K562 (cell line): ENCODE results near the gene SERPINE3. TPM values are rescaled to one million over a fixed set of nuclear protein-coding genes. Genes with fewer than 3 reads are reported as not detected.

Experiments
- ATAC-seq: fragments of 200-7000 bp; cut with Tn5 transposase; 3 replicates; pipeline ENCODE4 v1.9.1; 2020; ENCODE audit warnings: moderate library complexity
- BruUV-seq: library from RNA; stranded (reverse); fragments of 400-500 nt; replicated peaks from 2 replicates; lab custom pipeline; 2021; lab: Mats Ljungman, UMichigan
- CTCF ChIA-PET: fragments of 300-600 bp; formaldehyde crosslinking; extraction: SDS; loops from one replicate; lab custom pipeline; 2021; ENCODE audit warnings: low intra/inter-chr PET ratio; lab: Yijun Ruan, JAX
- POLR2A ChIA-PET: fragments of 300-600, 350-650 bp; sonication (Branson Sonifier 250); formaldehyde crosslinking; extraction: SDS; loops from one replicate; lab custom pipeline; 2021; ENCODE audit warnings: antibody characterized with exemption, inconsistent platforms; lab: Yijun Ruan, JAX
- DNase-seq, 4 experiments: peaks; one replicate each; pipeline versions ENCODE4 v3.0.0 to v3.0.0-alpha.2; 2011 to 2018; ENCODE audit warnings: low spot score in 3 of 4, mixed read lengths in 3 of 4; ENCODE audit errors: extremely low read depth in 1 of 4
- FAIRE-seq: peaks from 2 replicates; lab custom pipeline; 2011; peaks lifted over from hg19 to GRCh38; lab: Jason Lieb, UNC
- H2AFZ ChIP-seq: 2 replicates; pipeline ENCODE4 v1.6.0; 2011; ENCODE audit warnings: low read depth, low read length, control low read depth, inconsistent platforms
- H3K27ac ChIP-seq: fragments of 200-600 bp; 3 replicates; pipeline ENCODE4 v1.8.0; 2011; ENCODE audit warnings: low read depth, mild to moderate bottlenecking, control low read depth, inconsistent platforms, low read length, moderate library complexity, mixed read lengths; ENCODE audit errors: extremely low read depth
- H3K27me3 ChIP-seq, 2 experiments: fragments of 300-600 bp in 1 of 2; 2 replicates in 1 of 2; 3 replicates in 1 of 2; pipeline versions ENCODE4 v1.6.0 to v1.8.0; 2011; ENCODE audit warnings: inconsistent platforms in 2 of 2, low read length in 2 of 2, mild to moderate bottlenecking in 1 of 2, mixed read lengths in 1 of 2, moderate library complexity in 1 of 2; ENCODE audit not compliant: control insufficient read depth in 2 of 2, insufficient read depth in 2 of 2
- H3K36me3 ChIP-seq: fragments of 300-600 bp; 3 replicates; pipeline ENCODE4 v1.8.0; 2011; ENCODE audit warnings: mild to moderate bottlenecking, low read length, inconsistent platforms; ENCODE audit not compliant: control insufficient read depth, insufficient read depth
- H3K4me1 ChIP-seq, 2 experiments: fragments of 200-600 bp in 1 of 2; replicated peaks in 1 of 2; 2 replicates in 1 of 2; 3 replicates in 1 of 2; pipeline versions ENCODE4 v1.5.1 to v1.8.0; 2011; ENCODE audit warnings: inconsistent platforms in 2 of 2, low read length in 2 of 2, mild to moderate bottlenecking in 1 of 2, mixed read lengths in 1 of 2, moderate library complexity in 1 of 2; ENCODE audit not compliant: control insufficient read depth in 2 of 2, insufficient read depth in 2 of 2
- H3K4me2 ChIP-seq: 2 replicates; pipeline ENCODE4 v1.6.1; 2011; ENCODE audit warnings: low read length, control low read depth, inconsistent platforms, mixed read lengths; ENCODE audit not compliant: insufficient read depth
- H3K4me3 ChIP-seq: fragments of 200-600 bp; sonication (generic), shearing (Covaris generic); 2 replicates; pipeline ENCODE4 v1.5.1; 2016; ENCODE audit warnings: control low read depth, inconsistent platforms
- H3K79me2 ChIP-seq: fragments of 200-600 bp; 3 replicates; pipeline ENCODE4 v1.8.0; 2011; ENCODE audit warnings: low read length, inconsistent platforms; ENCODE audit not compliant: control insufficient read depth, insufficient read depth
- H3K9ac ChIP-seq, 2 experiments: 2 replicates each; pipeline versions ENCODE4 v1.6.0 to v1.6.1; 2011; ENCODE audit warnings: low read depth in 2 of 2, low read length in 2 of 2, control low read depth in 1 of 2, inconsistent platforms in 1 of 2, mild to moderate bottlenecking in 1 of 2, mixed read lengths in 1 of 2; ENCODE audit not compliant: insufficient read depth in 1 of 2
- H3K9me1 ChIP-seq: one replicate; pipeline ENCODE4 v1.6.0; 2011; ENCODE audit warnings: inconsistent platforms, mild to moderate bottlenecking, low read length, moderate library complexity; ENCODE audit not compliant: control insufficient read depth, insufficient read depth
- H3K9me3 ChIP-seq: replicated peaks from 2 replicates; pipeline ENCODE4 v1.5.1; 2011; ENCODE audit warnings: low read depth, low read length, inconsistent platforms; ENCODE audit not compliant: control insufficient read depth, insufficient read depth
- H4K20me1 ChIP-seq: replicated peaks from 2 replicates; pipeline ENCODE4 v1.6.1; 2011; ENCODE audit warnings: low read length, inconsistent platforms, mixed read lengths; ENCODE audit not compliant: control insufficient read depth, insufficient read depth
- ERF ChIP-seq: fragments of 450-650 bp; formaldehyde crosslinking; IDR thresholded peaks from 2 replicates; pipeline ENCODE4 v1.4.0; 2020; ENCODE audit warnings: mild to moderate bottlenecking, mixed read lengths
- FIP1L1 ChIP-seq: fragments of 200-400 bp; formaldehyde crosslinking; IDR thresholded peaks from 2 replicates; pipeline ENCODE4 v1.6.1; 2018; ENCODE audit warnings: mild to moderate bottlenecking, low read depth, low read length; ENCODE audit not compliant: poor library complexity, severe bottlenecking
- GATAD2A ChIP-seq: fragments of 450-650 bp; IDR thresholded peaks from 2 replicates; pipeline ENCODE4 v1.6.1; 2017
- KDM2B ChIP-seq: fragments of 250-450 bp; sonication (Bioruptor Pico); IDR thresholded peaks from 2 replicates; pipeline ENCODE4 v1.8.0; 2021; ENCODE audit warnings: mild to moderate bottlenecking, moderate library complexity
- MAFK ChIP-seq: IDR thresholded peaks from 2 replicates; pipeline ENCODE4 v1.6.1; 2011; ENCODE audit warnings: low read length, improper control_type of control experiment
- PHF8 ChIP-seq: fragments of 200-600 bp; sonication (generic); IDR thresholded peaks from 2 replicates; pipeline ENCODE4 v1.6.1; 2012; ENCODE audit warnings: mixed run types, mild to moderate bottlenecking, inconsistent platforms, low read length, moderate library complexity, borderline replicate concordance
- RBM14 ChIP-seq: fragments of 200-400 bp; formaldehyde crosslinking; IDR thresholded peaks from 2 replicates; pipeline ENCODE4 v1.6.1; 2018; ENCODE audit warnings: low read depth, mild to moderate bottlenecking, low read length, moderate library complexity, borderline replicate concordance; ENCODE audit not compliant: insufficient read depth
- SMARCE1 ChIP-seq: fragments of 450-650 bp; IDR thresholded peaks from 2 replicates; pipeline ENCODE4 v1.7.1; 2016; ENCODE audit warnings: mild to moderate bottlenecking
- ZNF253 ChIP-seq: fragments of 250-450 bp; sonication (Bioruptor Pico); conservative IDR thresholded peaks from 2 replicates; pipeline ENCODE4 v1.6.1; 2021; ENCODE audit warnings: mild to moderate bottlenecking
- WGBS: fragments of 100-300 bp; shearing (Covaris generic); methylation state at CpG from one replicate; pipeline ENCODE4 v1.1.6; 2016; ENCODE audit warnings: low coverage, mixed read lengths; ENCODE audit not compliant: insufficient coverage; ENCODE audit errors: missing lambda C conversion rate; 5-methylcytosine and 5-hydroxymethylcytosine counted together
- in situ Hi-C: fragments of 300-500 bp; cut with MboI; formaldehyde crosslinking; loops from 4 replicates; pipeline ENCODE4 v1.15.0; 2018; ENCODE audit warnings: inconsistent platforms, mixed read lengths
- intact Hi-C: fragments of 100-400 bp; cut with micrococcal nuclease; formaldehyde crosslinking; loops from 2 replicates; pipeline ENCODE4 v1.14.2; 2022
- polyA plus RNA-seq, 8 experiments: library from polyadenylated mRNA; depleted of rRNA in 4 of 8; stranded (reverse) in 5 of 8; unstranded in 3 of 8; fragments of >200 nt; fragmentation: Nextera tagmentation in 2 of 8; fragmentation: Illumina TruSeq in 1 of 8; extraction: Ambion mirVana in 2 of 8; extraction: Trizol in 1 of 8; gene quantifications; 2 replicates each; pipeline versions ENCODE4 v1.2.1 to v1.2.3, GENCODE V29; 2011 to 2014; ENCODE audit warnings: inconsistent platforms in 1 of 8, missing spikeins in 1 of 8
- total RNA-seq, 7 experiments: library from RNA; depleted of rRNA in 6 of 7; stranded (reverse); fragments of >200 nt in 6 of 7; fragmentation: Illumina TruSeq in 2 of 7; extraction: Trizol in 2 of 7; gene quantifications; 2 replicates each; pipeline versions ENCODE4 v1.2.1 to v1.2.3, GENCODE V29; 2011 to 2021; ENCODE audit warnings: low replicate concordance in 1 of 7
- TF ChIP-seq, protein P1 (sequence below), 2 experiments: fragments of 200-800 bp in 1 of 2; sonication (Bioruptor generic) in 1 of 2; sonication (generic) in 1 of 2; formaldehyde crosslinking in 1 of 2; IDR thresholded peaks in 1 of 2; conservative IDR thresholded peaks in 1 of 2; 2 replicates each; pipeline versions ENCODE4 v1.5.0 to v1.6.1; 2016 to 2020; ENCODE audit warnings: missing compliant biosample characterization in 1 of 2, missing genetic modification characterization in 1 of 2, missing genetic modification reagents in 1 of 2
- TF ChIP-seq, protein P2 (sequence below): fragments of 450-650 bp; formaldehyde crosslinking; IDR thresholded peaks from 2 replicates; pipeline ENCODE4 v1.4.0; 2020; ENCODE audit warnings: mild to moderate bottlenecking, mixed read lengths
- TF ChIP-seq, protein P3 (sequence below): sonication (generic); formaldehyde crosslinking; IDR thresholded peaks from 2 replicates; pipeline ENCODE4 v1.8.0; 2023; ENCODE audit warnings: missing genetic modification reagents, mild to moderate bottlenecking, borderline replicate concordance
- TF ChIP-seq, protein P4 (sequence below): fragments of 250-450 bp; sonication (Bioruptor Pico); IDR thresholded peaks from 2 replicates; pipeline ENCODE4 v1.5.0; 2020; ENCODE audit warnings: mild to moderate bottlenecking

SERPINE3 gene
- total and polyA plus RNA-seq, 9 of the 15 experiments (the other 6 are each of a cell fraction or from before 2014, with no cell fraction given) = not detected

DNA sequence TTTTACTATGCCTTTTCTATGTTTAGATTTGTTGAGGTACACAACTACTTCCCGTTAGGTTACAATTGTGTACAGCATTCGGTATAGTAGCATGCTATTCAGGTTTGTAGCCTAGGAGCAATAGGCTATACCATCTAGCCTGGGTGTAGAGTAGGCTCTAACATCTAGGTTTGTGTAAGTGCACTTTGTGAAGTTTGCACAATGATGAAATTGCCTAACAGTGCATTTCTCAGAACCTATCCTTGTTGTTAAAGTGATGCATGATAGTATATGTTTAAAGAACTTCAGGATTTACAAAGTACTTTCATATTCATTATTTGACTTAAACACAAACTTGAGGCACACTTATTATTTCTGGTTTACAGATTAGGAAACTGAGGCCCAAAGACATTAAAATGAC is 11.5 kb upstream of the SERPINE3 start:
- DNase-seq (no peak), ATAC-seq (no peak), FAIRE-seq (no peak)
- POLR2A ChIA-PET = no interaction called here
- Histone ChIP-seq H3K9ac (no peak overlapping the region), H3K9me1 (no peaks in the 10 kb centered on the region), H4K20me1 (no peaks in the 10 kb centered on the region), H3K4me1 (no peaks in the 10 kb centered on the region; a peak in 2 of 5 replicates), H3K4me2 (no peak overlapping the region), H3K4me3 (no peak overlapping the region), H2AFZ (no peak overlapping the region), H3K79me2 (no peaks in the 10 kb centered on the region), H3K9me3 (no peaks in the 10 kb centered on the region), H3K27me3 (no peaks in the 10 kb centered on the region; a peak in 2 of 5 replicates), H3K36me3 (no peaks in the 10 kb centered on the region), H3K27ac (no peak overlapping the region)
- in situ Hi-C loops = no loop called here
- no TSS peak for BruUV-seq
- 9% methylated on average over 2 of the region's 2 CpGs for WGBS
- CTCF ChIA-PET = no interaction called here
- intact Hi-C loops = no loop called here
- no peak for TF ChIP-seq RBM14
- TF ChIP-seq, protein P1, sequence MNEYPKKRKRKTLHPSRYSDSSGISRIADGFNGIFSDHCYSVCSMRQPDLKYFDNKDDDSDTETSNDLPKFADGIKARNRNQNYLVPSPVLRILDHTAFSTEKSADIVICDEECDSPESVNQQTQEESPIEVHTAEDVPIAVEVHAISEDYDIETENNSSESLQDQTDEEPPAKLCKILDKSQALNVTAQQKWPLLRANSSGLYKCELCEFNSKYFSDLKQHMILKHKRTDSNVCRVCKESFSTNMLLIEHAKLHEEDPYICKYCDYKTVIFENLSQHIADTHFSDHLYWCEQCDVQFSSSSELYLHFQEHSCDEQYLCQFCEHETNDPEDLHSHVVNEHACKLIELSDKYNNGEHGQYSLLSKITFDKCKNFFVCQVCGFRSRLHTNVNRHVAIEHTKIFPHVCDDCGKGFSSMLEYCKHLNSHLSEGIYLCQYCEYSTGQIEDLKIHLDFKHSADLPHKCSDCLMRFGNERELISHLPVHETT (CRISPR knock-in tag; conservative IDR thresholded peaks at IDR 0.05 in 1 of 2, IDR thresholded peaks at IDR 0.05 in 1 of 2) = no peak
- TF ChIP-seq SMARCE1 = no peak
- TF ChIP-seq MAFK = no peak
- TF ChIP-seq PHF8 = no peak
- no peak for TF ChIP-seq ZNF253 (CRISPR knock-in tag)
- TF ChIP-seq KDM2B (CRISPR knock-in tag) = no peak
- TF ChIP-seq, protein P2, sequence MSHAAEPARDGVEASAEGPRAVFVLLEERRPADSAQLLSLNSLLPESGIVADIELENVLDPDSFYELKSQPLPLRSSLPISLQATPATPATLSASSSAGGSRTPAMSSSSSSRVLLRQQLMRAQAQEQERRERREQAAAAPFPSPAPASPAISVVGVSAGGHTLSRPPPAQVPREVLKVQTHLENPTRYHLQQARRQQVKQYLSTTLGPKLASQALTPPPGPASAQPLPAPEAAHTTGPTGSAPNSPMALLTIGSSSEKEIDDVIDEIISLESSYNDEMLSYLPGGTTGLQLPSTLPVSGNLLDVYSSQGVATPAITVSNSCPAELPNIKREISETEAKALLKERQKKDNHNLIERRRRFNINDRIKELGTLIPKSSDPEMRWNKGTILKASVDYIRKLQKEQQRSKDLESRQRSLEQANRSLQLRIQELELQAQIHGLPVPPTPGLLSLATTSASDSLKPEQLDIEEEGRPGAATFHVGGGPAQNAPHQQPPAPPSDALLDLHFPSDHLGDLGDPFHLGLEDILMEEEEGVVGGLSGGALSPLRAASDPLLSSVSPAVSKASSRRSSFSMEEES (CRISPR knock-in tag) = no peak
- no peak for TF ChIP-seq ERF (CRISPR knock-in tag)
- no peak for TF ChIP-seq GATAD2A
- TF ChIP-seq, protein P3, sequence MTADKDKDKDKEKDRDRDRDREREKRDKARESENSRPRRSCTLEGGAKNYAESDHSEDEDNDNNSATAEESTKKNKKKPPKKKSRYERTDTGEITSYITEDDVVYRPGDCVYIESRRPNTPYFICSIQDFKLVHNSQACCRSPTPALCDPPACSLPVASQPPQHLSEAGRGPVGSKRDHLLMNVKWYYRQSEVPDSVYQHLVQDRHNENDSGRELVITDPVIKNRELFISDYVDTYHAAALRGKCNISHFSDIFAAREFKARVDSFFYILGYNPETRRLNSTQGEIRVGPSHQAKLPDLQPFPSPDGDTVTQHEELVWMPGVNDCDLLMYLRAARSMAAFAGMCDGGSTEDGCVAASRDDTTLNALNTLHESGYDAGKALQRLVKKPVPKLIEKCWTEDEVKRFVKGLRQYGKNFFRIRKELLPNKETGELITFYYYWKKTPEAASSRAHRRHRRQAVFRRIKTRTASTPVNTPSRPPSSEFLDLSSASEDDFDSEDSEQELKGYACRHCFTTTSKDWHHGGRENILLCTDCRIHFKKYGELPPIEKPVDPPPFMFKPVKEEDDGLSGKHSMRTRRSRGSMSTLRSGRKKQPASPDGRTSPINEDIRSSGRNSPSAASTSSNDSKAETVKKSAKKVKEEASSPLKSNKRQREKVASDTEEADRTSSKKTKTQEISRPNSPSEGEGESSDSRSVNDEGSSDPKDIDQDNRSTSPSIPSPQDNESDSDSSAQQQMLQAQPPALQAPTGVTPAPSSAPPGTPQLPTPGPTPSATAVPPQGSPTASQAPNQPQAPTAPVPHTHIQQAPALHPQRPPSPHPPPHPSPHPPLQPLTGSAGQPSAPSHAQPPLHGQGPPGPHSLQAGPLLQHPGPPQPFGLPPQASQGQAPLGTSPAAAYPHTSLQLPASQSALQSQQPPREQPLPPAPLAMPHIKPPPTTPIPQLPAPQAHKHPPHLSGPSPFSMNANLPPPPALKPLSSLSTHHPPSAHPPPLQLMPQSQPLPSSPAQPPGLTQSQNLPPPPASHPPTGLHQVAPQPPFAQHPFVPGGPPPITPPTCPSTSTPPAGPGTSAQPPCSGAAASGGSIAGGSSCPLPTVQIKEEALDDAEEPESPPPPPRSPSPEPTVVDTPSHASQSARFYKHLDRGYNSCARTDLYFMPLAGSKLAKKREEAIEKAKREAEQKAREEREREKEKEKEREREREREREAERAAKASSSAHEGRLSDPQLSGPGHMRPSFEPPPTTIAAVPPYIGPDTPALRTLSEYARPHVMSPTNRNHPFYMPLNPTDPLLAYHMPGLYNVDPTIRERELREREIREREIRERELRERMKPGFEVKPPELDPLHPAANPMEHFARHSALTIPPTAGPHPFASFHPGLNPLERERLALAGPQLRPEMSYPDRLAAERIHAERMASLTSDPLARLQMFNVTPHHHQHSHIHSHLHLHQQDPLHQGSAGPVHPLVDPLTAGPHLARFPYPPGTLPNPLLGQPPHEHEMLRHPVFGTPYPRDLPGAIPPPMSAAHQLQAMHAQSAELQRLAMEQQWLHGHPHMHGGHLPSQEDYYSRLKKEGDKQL = no peak
- no peak for TF ChIP-seq FIP1L1
- TF ChIP-seq, protein P4, sequence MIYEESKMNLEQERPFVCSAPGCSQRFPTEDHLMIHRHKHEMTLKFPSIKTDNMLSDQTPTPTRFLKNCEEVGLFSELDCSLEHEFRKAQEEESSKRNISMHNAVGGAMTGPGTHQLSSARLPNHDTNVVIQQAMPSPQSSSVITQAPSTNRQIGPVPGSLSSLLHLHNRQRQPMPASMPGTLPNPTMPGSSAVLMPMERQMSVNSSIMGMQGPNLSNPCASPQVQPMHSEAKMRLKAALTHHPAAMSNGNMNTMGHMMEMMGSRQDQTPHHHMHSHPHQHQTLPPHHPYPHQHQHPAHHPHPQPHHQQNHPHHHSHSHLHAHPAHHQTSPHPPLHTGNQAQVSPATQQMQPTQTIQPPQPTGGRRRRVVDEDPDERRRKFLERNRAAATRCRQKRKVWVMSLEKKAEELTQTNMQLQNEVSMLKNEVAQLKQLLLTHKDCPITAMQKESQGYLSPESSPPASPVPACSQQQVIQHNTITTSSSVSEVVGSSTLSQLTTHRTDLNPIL (CRISPR knock-in tag) = no peak
